ENCODE data around the gene CUEDC1. TPM values are rescaled to one million over a fixed set of nuclear protein-coding genes. Genes with fewer than 3 reads are reported as not detected.

CUEDC1 gene
- total and polyA plus RNA-seq, 9 of the 15 experiments (the other 6 are each of a cell fraction or from before 2014, with no cell fraction given): 0.20 to 4.1 (median 1.6) TPM; not detected in 1

- TF ChIP-seq ZNF318 (IDR thresholded peaks at IDR 0.05; ENCODE audit: borderline replicate concordance in 1 of 2, low read depth in 1 of 2) (no peak), ZEB2 (IDR thresholded peaks at IDR 0.05) (no peak), ETV6 (IDR thresholded peaks at IDR 0.05; ENCODE audit: borderline replicate concordance in 1 of 2, low read depth in 2 of 2, low read length in 1 of 2) (peak in 1 of 2 experiments; percentile 88; a peak in 2 of 4 replicates), ETV6 (CRISPR knock-in tag; IDR thresholded peaks at IDR 0.05; ENCODE audit: borderline replicate concordance) (no peak), XRCC5 (IDR thresholded peaks at IDR 0.05; ENCODE audit: low read depth, low read length) (no peak), ZNF175 (CRISPR knock-in tag; IDR thresholded peaks at IDR 0.05; ENCODE audit: low read depth) (no peak), ZNF165 (CRISPR knock-in tag; IDR thresholded peaks at IDR 0.05; ENCODE audit: borderline replicate concordance) (no peak), ATF7 (IDR thresholded peaks at IDR 0.05) (no peak), HNRNPH1 (optimal IDR thresholded peaks at IDR 0.05; ENCODE audit: low read depth, low read length) (no peak), SP2 (IDR thresholded peaks at IDR 0.05; ENCODE audit: extremely low read depth, low read depth, low read length, poor library complexity, severe bottlenecking) (no peak), ZSCAN29 (IDR thresholded peaks at IDR 0.05) (no peak), CSDE1 (IDR thresholded peaks at IDR 0.05) (no peak), ZNF311 (CRISPR knock-in tag; IDR thresholded peaks at IDR 0.05) (no peak), TAF15 (IDR thresholded peaks at IDR 0.05; ENCODE audit: low read depth, low read length) (no peak), HIVEP1 (CRISPR knock-in tag; IDR thresholded peaks at IDR 0.05) (no peak), ATF1 (CRISPR knock-in tag; IDR thresholded peaks at IDR 0.05) (no peak), ATF1 (tag; IDR thresholded peaks at IDR 0.05) (no peak), EHMT2 (IDR thresholded peaks at IDR 0.05) (no peak), ZNF282 (CRISPR knock-in tag; IDR thresholded peaks at IDR 0.05) (no peak), ZNF263 (CRISPR knock-in tag; IDR thresholded peaks at IDR 0.05; ENCODE audit: borderline replicate concordance) (peak; percentile 50; the same call in 1 of the 2 replicates), SRF (CRISPR knock-in tag; IDR thresholded peaks at IDR 0.05) (no peak), MAZ (CRISPR knock-in tag; conservative IDR thresholded peaks at IDR 0.05 in 1 of 2, IDR thresholded peaks at IDR 0.05 in 1 of 2) (peak in 1 of 2 experiments; percentile 79; a peak in 2 of 4 replicates)
Measured at GRCh38 chr17:57861000-57861789, 94.0 kb downstream of the CUEDC1 start (continued).
